SK-N-SH (cell line): ENCODE results near the gene UBE2G1.

ENCODE experiments used
- EP300 ChIP-seq, 2 experiments: IDR thresholded peaks; 2 replicates each; pipeline versions ENCODE4 v1.4.0 to v1.6.1; 2012; ENCODE audit warnings: borderline replicate concordance in 1 of 2, low read depth in 1 of 2, low read length in 1 of 2
- EZH2phosphoT487 ChIP-seq: fragments of 200-600 bp; sonication (generic); IDR thresholded peaks from 2 replicates; pipeline ENCODE4 v1.6.1; 2017; ENCODE audit warnings: low read depth, mixed run types, mild to moderate bottlenecking, antibody characterized with exemption, moderate library complexity, borderline replicate concordance
- FOXM1 ChIP-seq: IDR thresholded peaks from 2 replicates; pipeline ENCODE4 v1.4.0; 2012; ENCODE audit warnings: low read depth, mild to moderate bottlenecking
- GABPA ChIP-seq: IDR thresholded peaks from 2 replicates; pipeline ENCODE4 v1.4.0; 2012; ENCODE audit warnings: low read depth, mild to moderate bottlenecking
- NFIC ChIP-seq: IDR thresholded peaks from 2 replicates; pipeline ENCODE4 v1.4.0; 2012; ENCODE audit warnings: borderline replicate concordance
- POLR2AphosphoS5 ChIP-seq: IDR thresholded peaks from 2 replicates; pipeline ENCODE4 v1.6.1; 2012; ENCODE audit warnings: low read depth, low read length
- RAD21 ChIP-seq: IDR thresholded peaks from 2 replicates; pipeline ENCODE4 v1.6.1; 2012; ENCODE audit warnings: mild to moderate bottlenecking, low read length
- TCF12 ChIP-seq: IDR thresholded peaks from 2 replicates; pipeline ENCODE4 v1.4.0; 2012
- TEAD4 ChIP-seq: IDR thresholded peaks from 2 replicates; pipeline ENCODE4 v1.4.0; 2012; ENCODE audit warnings: mild to moderate bottlenecking, borderline replicate concordance; ENCODE audit not compliant: insufficient read depth
- TF ChIP-seq, protein P1 (sequence below): fragments of 200-600 bp; sonication (generic); IDR thresholded peaks from 2 replicates; pipeline ENCODE4 v1.6.1; 2017; ENCODE audit warnings: antibody characterized with exemption, mild to moderate bottlenecking, moderate library complexity
- TF ChIP-seq, protein P2 (sequence below): IDR thresholded peaks from 2 replicates; pipeline ENCODE4 v1.6.1; 2012; ENCODE audit warnings: mild to moderate bottlenecking, low read depth, low read length, moderate library complexity
- TF ChIP-seq, protein P3 (sequence below): IDR thresholded peaks from 2 replicates; pipeline ENCODE4 v1.4.0; 2012; ENCODE audit warnings: low read depth, borderline replicate concordance
- TF ChIP-seq, protein P4 (sequence below): IDR thresholded peaks from 2 replicates; pipeline ENCODE4 v1.4.0; 2012; ENCODE audit warnings: low read depth, borderline replicate concordance

DNA sequence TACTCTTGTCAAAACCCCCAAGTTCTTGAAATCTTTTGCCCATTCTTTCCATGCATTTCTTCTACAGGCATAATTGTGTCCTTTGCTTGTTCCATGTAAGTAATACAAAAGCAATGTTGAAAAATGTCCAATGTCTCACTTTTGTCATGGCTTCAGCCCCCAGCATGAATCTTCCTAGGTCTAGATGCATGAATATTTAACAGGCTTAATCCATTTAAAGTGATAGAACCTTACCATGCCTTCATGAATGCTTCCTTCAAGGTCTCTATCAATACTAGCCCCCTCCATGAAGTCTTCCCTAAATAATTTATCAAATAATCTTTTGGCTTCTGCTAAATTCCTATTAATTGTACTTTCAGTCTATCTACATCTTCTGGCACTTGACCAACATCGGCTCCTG lies 56.6 kb downstream of the UBE2G1 start:
- TF ChIP-seq, protein P1, sequence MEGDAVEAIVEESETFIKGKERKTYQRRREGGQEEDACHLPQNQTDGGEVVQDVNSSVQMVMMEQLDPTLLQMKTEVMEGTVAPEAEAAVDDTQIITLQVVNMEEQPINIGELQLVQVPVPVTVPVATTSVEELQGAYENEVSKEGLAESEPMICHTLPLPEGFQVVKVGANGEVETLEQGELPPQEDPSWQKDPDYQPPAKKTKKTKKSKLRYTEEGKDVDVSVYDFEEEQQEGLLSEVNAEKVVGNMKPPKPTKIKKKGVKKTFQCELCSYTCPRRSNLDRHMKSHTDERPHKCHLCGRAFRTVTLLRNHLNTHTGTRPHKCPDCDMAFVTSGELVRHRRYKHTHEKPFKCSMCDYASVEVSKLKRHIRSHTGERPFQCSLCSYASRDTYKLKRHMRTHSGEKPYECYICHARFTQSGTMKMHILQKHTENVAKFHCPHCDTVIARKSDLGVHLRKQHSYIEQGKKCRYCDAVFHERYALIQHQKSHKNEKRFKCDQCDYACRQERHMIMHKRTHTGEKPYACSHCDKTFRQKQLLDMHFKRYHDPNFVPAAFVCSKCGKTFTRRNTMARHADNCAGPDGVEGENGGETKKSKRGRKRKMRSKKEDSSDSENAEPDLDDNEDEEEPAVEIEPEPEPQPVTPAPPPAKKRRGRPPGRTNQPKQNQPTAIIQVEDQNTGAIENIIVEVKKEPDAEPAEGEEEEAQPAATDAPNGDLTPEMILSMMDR, result no peak
- TF ChIP-seq EP300 (IDR thresholded peaks at IDR 0.05; ENCODE audit: borderline replicate concordance in 1 of 2, low read depth in 1 of 2, low read length in 1 of 2) (no peak), TCF12 (no peak), POLR2AphosphoS5 (no peak), GABPA (no peak), FOXM1 (no peak), EZH2phosphoT487 (no peak), TEAD4 (no peak), NFIC (no peak), RAD21 (no peak)
- TF ChIP-seq, protein P2, sequence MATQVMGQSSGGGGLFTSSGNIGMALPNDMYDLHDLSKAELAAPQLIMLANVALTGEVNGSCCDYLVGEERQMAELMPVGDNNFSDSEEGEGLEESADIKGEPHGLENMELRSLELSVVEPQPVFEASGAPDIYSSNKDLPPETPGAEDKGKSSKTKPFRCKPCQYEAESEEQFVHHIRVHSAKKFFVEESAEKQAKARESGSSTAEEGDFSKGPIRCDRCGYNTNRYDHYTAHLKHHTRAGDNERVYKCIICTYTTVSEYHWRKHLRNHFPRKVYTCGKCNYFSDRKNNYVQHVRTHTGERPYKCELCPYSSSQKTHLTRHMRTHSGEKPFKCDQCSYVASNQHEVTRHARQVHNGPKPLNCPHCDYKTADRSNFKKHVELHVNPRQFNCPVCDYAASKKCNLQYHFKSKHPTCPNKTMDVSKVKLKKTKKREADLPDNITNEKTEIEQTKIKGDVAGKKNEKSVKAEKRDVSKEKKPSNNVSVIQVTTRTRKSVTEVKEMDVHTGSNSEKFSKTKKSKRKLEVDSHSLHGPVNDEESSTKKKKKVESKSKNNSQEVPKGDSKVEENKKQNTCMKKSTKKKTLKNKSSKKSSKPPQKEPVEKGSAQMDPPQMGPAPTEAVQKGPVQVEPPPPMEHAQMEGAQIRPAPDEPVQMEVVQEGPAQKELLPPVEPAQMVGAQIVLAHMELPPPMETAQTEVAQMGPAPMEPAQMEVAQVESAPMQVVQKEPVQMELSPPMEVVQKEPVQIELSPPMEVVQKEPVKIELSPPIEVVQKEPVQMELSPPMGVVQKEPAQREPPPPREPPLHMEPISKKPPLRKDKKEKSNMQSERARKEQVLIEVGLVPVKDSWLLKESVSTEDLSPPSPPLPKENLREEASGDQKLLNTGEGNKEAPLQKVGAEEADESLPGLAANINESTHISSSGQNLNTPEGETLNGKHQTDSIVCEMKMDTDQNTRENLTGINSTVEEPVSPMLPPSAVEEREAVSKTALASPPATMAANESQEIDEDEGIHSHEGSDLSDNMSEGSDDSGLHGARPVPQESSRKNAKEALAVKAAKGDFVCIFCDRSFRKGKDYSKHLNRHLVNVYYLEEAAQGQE, result no peak
- TF ChIP-seq, protein P3, sequence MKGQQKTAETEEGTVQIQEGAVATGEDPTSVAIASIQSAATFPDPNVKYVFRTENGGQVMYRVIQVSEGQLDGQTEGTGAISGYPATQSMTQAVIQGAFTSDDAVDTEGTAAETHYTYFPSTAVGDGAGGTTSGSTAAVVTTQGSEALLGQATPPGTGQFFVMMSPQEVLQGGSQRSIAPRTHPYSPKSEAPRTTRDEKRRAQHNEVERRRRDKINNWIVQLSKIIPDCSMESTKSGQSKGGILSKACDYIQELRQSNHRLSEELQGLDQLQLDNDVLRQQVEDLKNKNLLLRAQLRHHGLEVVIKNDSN, result no peak
- TF ChIP-seq, protein P4, sequence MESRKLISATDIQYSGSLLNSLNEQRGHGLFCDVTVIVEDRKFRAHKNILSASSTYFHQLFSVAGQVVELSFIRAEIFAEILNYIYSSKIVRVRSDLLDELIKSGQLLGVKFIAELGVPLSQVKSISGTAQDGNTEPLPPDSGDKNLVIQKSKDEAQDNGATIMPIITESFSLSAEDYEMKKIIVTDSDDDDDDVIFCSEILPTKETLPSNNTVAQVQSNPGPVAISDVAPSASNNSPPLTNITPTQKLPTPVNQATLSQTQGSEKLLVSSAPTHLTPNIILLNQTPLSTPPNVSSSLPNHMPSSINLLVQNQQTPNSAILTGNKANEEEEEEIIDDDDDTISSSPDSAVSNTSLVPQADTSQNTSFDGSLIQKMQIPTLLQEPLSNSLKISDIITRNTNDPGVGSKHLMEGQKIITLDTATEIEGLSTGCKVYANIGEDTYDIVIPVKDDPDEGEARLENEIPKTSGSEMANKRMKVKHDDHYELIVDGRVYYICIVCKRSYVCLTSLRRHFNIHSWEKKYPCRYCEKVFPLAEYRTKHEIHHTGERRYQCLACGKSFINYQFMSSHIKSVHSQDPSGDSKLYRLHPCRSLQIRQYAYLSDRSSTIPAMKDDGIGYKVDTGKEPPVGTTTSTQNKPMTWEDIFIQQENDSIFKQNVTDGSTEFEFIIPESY, result no peak
